ENCODE data around the gene BMP7.

DNA sequence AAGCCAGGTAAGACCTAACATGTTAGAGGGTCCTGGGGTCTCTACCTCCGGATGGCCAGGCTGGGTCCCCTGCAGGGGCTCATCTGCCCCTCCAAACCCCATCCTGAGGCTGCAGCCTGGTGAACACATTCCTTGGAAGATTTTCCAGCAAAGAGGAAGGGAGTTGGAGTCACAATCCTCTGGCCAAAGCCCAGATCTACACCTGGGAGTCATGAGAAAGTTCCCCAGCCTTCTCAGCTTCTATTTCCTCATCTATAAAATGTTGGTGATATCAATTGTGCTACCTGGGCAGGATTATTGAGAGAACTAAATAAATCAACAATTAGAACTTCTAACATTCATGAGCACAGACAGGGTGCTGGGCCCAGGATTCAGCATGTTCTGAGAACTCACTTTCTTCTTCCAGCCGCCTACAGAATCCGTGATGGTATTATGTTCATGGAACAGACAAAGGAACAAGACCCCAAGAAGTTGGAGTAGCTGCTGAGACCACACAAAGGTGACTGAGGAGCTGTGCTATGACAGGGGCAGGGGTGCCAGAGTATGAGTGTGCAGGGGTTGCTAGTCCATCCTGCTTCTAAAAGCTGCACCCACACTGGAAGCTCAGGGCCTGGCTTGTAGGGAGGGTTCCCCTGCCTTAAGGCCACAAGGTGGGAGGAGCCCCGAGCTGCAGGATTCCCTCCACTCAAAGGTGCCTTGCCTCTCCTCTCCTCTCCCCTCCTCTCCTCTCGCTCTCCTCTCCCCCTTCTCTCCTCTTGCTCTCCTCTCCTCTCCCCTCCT is 68.9 kb downstream of the BMP7 start:
- no peak for TF ChIP-seq MYC (IDR thresholded peaks at IDR 0.05; ENCODE audit: low read depth, low read length)
- TF ChIP-seq, protein P1, sequence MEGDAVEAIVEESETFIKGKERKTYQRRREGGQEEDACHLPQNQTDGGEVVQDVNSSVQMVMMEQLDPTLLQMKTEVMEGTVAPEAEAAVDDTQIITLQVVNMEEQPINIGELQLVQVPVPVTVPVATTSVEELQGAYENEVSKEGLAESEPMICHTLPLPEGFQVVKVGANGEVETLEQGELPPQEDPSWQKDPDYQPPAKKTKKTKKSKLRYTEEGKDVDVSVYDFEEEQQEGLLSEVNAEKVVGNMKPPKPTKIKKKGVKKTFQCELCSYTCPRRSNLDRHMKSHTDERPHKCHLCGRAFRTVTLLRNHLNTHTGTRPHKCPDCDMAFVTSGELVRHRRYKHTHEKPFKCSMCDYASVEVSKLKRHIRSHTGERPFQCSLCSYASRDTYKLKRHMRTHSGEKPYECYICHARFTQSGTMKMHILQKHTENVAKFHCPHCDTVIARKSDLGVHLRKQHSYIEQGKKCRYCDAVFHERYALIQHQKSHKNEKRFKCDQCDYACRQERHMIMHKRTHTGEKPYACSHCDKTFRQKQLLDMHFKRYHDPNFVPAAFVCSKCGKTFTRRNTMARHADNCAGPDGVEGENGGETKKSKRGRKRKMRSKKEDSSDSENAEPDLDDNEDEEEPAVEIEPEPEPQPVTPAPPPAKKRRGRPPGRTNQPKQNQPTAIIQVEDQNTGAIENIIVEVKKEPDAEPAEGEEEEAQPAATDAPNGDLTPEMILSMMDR (IDR thresholded peaks at IDR 0.05; ENCODE audit: extremely low read depth in 1 of 2, insufficient read depth in 1 of 2, low read depth in 1 of 2, low read length in 2 of 2) = no peak
- TF ChIP-seq, protein P2, sequence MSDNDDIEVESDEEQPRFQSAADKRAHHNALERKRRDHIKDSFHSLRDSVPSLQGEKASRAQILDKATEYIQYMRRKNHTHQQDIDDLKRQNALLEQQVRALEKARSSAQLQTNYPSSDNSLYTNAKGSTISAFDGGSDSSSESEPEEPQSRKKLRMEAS (IDR thresholded peaks at IDR 0.05; ENCODE audit: insufficient read depth, insufficient read length) = no peak
- no peak for TF ChIP-seq POLR2A (IDR thresholded peaks at IDR 0.05; ENCODE audit: low read depth, low read length)
- no peak for TF ChIP-seq EZH2 (IDR thresholded peaks at IDR 0.05; ENCODE audit: borderline replicate concordance, low read depth, low read length, severe bottlenecking)
- no peak for TF ChIP-seq JUN (IDR thresholded peaks at IDR 0.05; ENCODE audit: borderline replicate concordance, insufficient read depth, insufficient read length, low read depth)

All from endothelial cell of umbilical vein (primary cell).